Endothelial cell of umbilical vein (primary cell): ENCODE measurements around the gene SERGEF. TPM values are rescaled to one million over a fixed set of nuclear protein-coding genes. Genes with fewer than 3 reads are reported as not detected.

ENCODE experiments used
- BruUV-seq: library from RNA; stranded (reverse); fragments of 400-500 nt; replicated peaks from 2 replicates; lab custom pipeline; 2021; lab: Mats Ljungman, UMichigan
- CTCF ChIA-PET: fragments of 300-600, 350-600 bp; sonication (Branson Sonifier 250); formaldehyde crosslinking; loops from one replicate; lab custom pipeline; 2021; ENCODE audit warnings: antibody characterized with exemption, inconsistent platforms; lab: Charles Lee
- POLR2A ChIA-PET: fragments of 300-600, 350-600 bp; sonication (Branson Sonifier 250); formaldehyde crosslinking; loops from one replicate; lab custom pipeline; 2021; ENCODE audit warnings: antibody characterized with exemption, inconsistent platforms; lab: Charles Lee
- DNase-seq: peaks from one replicate; pipeline ENCODE4 v3.0.0-alpha.2; 2011; ENCODE audit warnings: low read depth, low spot score
- FAIRE-seq: peaks from 2 replicates; lab custom pipeline; 2011; peaks lifted over from hg19 to GRCh38; lab: Jason Lieb, UNC
- H2AFZ ChIP-seq: 2 replicates; pipeline ENCODE4 v1.6.0; 2012; ENCODE audit warnings: low read depth, low read length, control low read depth, inconsistent platforms
- H3K27ac ChIP-seq: 2 replicates; pipeline ENCODE4 v1.5.1; 2011; ENCODE audit warnings: low read depth, mild to moderate bottlenecking, control low read depth, low read length, moderate library complexity; ENCODE audit not compliant: insufficient read depth
- H3K27me3 ChIP-seq, 2 experiments: 2 replicates each; pipeline versions ENCODE4 v1.6.0 to v1.6.1; 2011; ENCODE audit warnings: low read length in 2 of 2, mixed read lengths in 1 of 2; ENCODE audit not compliant: control insufficient read depth in 2 of 2, insufficient read depth in 2 of 2
- H3K36me3 ChIP-seq, 2 experiments: 2 replicates in 1 of 2; 3 replicates in 1 of 2; pipeline ENCODE4 v1.5.1; 2011; ENCODE audit warnings: low read length in 2 of 2, mild to moderate bottlenecking in 1 of 2, moderate library complexity in 1 of 2; ENCODE audit not compliant: control insufficient read depth in 2 of 2, insufficient read depth in 2 of 2; ENCODE audit errors: extremely low read depth in 1 of 2
- H3K4me1 ChIP-seq: 3 replicates; pipeline ENCODE4 v1.5.1; 2011; ENCODE audit warnings: mild to moderate bottlenecking, low read length; ENCODE audit not compliant: control insufficient read depth, insufficient read depth; ENCODE audit errors: extremely low read depth
- H3K4me2 ChIP-seq: 2 replicates; pipeline ENCODE4 v1.6.1; 2011; ENCODE audit warnings: low read length, control low read depth, mixed read lengths; ENCODE audit not compliant: insufficient read depth
- H3K4me3 ChIP-seq, 3 experiments: fragments of 200-600 bp in 1 of 3; sonication (generic), shearing (Covaris generic) in 1 of 3; replicated peaks in 1 of 3; 2 replicates each; pipeline ENCODE4 v1.5.1; 2011 to 2016; ENCODE audit warnings: control low read depth in 3 of 3, low read length in 3 of 3, mild to moderate bottlenecking in 2 of 3, inconsistent platforms in 1 of 3, low read depth in 1 of 3, moderate library complexity in 1 of 3; ENCODE audit not compliant: insufficient read depth in 1 of 3
- H3K79me2 ChIP-seq: 2 replicates; pipeline ENCODE4 v1.6.0; 2012; ENCODE audit warnings: low read length, inconsistent platforms; ENCODE audit not compliant: control insufficient read depth, insufficient read depth
- H3K9ac ChIP-seq: replicated peaks from 2 replicates; pipeline ENCODE3; 2011; ENCODE audit warnings: low read length, control low read depth; ENCODE audit not compliant: insufficient read depth; ENCODE audit errors: extremely low read depth
- H3K9me1 ChIP-seq: replicated peaks from 3 replicates; pipeline ENCODE4 v1.6.0; 2011; ENCODE audit warnings: mild to moderate bottlenecking, low read length; ENCODE audit not compliant: control insufficient read depth, insufficient read depth; ENCODE audit errors: extremely low read depth
- H3K9me3 ChIP-seq: replicated peaks from 2 replicates; pipeline ENCODE4 v1.5.1; 2012; ENCODE audit warnings: low read length, inconsistent platforms; ENCODE audit not compliant: control insufficient read depth, insufficient read depth
- H4K20me1 ChIP-seq: replicated peaks from 2 replicates; pipeline ENCODE3; 2011; ENCODE audit warnings: mild to moderate bottlenecking, low read length; ENCODE audit not compliant: control insufficient read depth, insufficient read depth; ENCODE audit errors: extremely low read depth
- FOS ChIP-seq: IDR thresholded peaks from 2 replicates; pipeline ENCODE4 v1.6.1; 2011; ENCODE audit warnings: mild to moderate bottlenecking, low read length, moderate library complexity, borderline replicate concordance; ENCODE audit not compliant: insufficient read depth
- GATA2 ChIP-seq: IDR thresholded peaks from 2 replicates; pipeline ENCODE4 v1.7.0; 2011; ENCODE audit warnings: low read depth, mild to moderate bottlenecking, moderate library complexity, mixed read lengths, low read length; ENCODE audit not compliant: insufficient read length, insufficient read depth
- JUN ChIP-seq: IDR thresholded peaks from 2 replicates; pipeline ENCODE4 v1.6.1; 2011; ENCODE audit warnings: borderline replicate concordance, low read depth; ENCODE audit not compliant: insufficient read length, insufficient read depth
- MYC ChIP-seq: IDR thresholded peaks from one replicate; pipeline ENCODE4 v1.6.1; 2011; ENCODE audit warnings: mild to moderate bottlenecking, low read depth, low read length
- POLR2A ChIP-seq: IDR thresholded peaks from 2 replicates; pipeline ENCODE4 v1.6.1; 2012; ENCODE audit warnings: low read depth, mild to moderate bottlenecking, control low read depth, low read length
- POLR2AphosphoS5 ChIP-seq: IDR thresholded peaks from 2 replicates; pipeline ENCODE4 v1.6.1; 2012; ENCODE audit warnings: low read depth, mild to moderate bottlenecking, control low read depth, low read length, moderate library complexity; ENCODE audit not compliant: insufficient read depth
- dilution Hi-C: fragments of 300-500 bp; cut with MboI; formaldehyde crosslinking; loops from one replicate; pipeline ENCODE4 v1.15.0; 2019; ENCODE audit warnings: low sequenced_read_pairs; ENCODE audit not compliant: extremely low pct_ligation_motif_present
- intact Hi-C: fragments of 100-400 bp; cut with micrococcal nuclease; formaldehyde crosslinking; loops from one replicate; pipeline ENCODE4 v1.10.0; 2022
- polyA plus RNA-seq, 4 experiments: library from polyadenylated mRNA; depleted of rRNA in 3 of 4; stranded (reverse) in 3 of 4; unstranded in 1 of 4; fragments of >200 nt; gene quantifications; 2 replicates each; pipeline versions ENCODE4 v1.2.1 to v1.2.3, GENCODE V29; 2011 to 2012; ENCODE audit warnings: missing spikeins in 1 of 4
- total RNA-seq: library from RNA; stranded (reverse); gene quantifications from 2 replicates; pipeline ENCODE4 v1.2.3, GENCODE V29; 2021
- TF ChIP-seq, protein P1 (sequence below), 2 donors: IDR thresholded peaks; 1 replicate in 1 of 2; 2 replicates in 1 of 2; pipeline ENCODE4 v1.5.1; 2011; ENCODE audit warnings: low read length in 2 of 2, mild to moderate bottlenecking in 2 of 2, moderate library complexity in 2 of 2, control low read depth in 1 of 2, inconsistent platforms in 1 of 2, low read depth in 1 of 2; ENCODE audit not compliant: insufficient read depth in 1 of 2; ENCODE audit errors: extremely low read depth in 1 of 2
- TF ChIP-seq, protein P2 (sequence below): IDR thresholded peaks from 2 replicates; pipeline ENCODE4 v1.6.1; 2011; ENCODE audit not compliant: insufficient read depth, insufficient read length

The SERGEF gene
- total and polyA plus RNA-seq, 2 donors (not counting 3 experiments of a cell fraction or from before 2014, with no cell fraction given) = 8.7 to 16.7 TPM

DNA sequence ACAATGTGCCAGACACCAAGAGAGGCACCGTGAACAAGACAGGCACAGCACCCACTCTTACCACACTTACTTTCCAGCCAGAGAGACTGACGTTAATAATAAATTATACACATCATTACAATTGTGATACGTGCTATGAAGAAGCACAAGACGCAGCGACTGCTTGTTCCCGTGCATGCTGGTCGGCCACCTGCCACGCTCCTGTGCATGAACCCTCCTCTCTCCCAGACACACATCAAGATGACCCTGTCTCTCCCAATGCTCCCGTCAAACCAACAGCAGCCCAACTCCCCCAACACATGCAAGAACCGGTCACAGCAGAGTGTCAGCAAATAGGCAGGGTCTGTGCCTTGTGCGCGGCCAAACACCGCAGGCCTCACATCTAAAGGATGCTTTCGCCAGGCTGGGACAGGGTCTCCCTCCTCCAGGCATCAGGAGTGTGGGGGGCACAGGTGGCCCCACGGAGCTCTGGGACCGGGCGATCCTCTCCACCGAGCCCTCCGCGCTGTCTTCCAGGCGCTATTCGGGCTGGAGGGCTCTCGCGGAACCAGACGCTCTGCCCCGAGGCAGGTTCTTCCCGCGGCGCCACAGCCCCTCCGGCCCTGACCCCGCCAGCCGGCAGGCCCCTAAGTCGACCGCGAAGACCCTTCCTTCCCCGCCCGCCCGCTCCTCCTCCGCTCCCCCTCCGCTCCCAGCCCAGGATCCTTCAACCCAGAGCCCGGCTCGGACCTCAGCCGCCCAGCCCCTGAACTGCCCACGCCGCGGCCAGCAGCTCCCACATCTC is 533 bp downstream of the SERGEF start:
- Histone ChIP-seq H4K20me1 (no peaks in the 10 kb centered on the region), H3K27ac (no peak overlapping the region), H3K79me2 (no peaks in the 10 kb centered on the region), H3K9me3 (no peaks in the 10 kb centered on the region), H3K9ac (peak overlapping the region; percentile 54), H2AFZ (peak overlapping the region; percentile 96), H3K9me1 (no peaks in the 10 kb centered on the region), H3K36me3 (no peaks in the 10 kb centered on the region), H3K4me1 (peaks cover 9% of the 10 kb centered on the region), H3K4me2 (peak overlapping the region; percentile 70), H3K27me3 (peaks cover 9 to 16% of the 10 kb centered on the region in 2 experiments), H3K4me3 (peak overlapping the region; percentile 59 to 85 (median 62))
- peak; percentile 29 for DNase-seq
- TF ChIP-seq, protein P1, sequence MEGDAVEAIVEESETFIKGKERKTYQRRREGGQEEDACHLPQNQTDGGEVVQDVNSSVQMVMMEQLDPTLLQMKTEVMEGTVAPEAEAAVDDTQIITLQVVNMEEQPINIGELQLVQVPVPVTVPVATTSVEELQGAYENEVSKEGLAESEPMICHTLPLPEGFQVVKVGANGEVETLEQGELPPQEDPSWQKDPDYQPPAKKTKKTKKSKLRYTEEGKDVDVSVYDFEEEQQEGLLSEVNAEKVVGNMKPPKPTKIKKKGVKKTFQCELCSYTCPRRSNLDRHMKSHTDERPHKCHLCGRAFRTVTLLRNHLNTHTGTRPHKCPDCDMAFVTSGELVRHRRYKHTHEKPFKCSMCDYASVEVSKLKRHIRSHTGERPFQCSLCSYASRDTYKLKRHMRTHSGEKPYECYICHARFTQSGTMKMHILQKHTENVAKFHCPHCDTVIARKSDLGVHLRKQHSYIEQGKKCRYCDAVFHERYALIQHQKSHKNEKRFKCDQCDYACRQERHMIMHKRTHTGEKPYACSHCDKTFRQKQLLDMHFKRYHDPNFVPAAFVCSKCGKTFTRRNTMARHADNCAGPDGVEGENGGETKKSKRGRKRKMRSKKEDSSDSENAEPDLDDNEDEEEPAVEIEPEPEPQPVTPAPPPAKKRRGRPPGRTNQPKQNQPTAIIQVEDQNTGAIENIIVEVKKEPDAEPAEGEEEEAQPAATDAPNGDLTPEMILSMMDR (IDR thresholded peaks at IDR 0.05; ENCODE audit: extremely low read depth in 1 of 2, insufficient read depth in 1 of 2, low read depth in 1 of 2, low read length in 2 of 2) = no peak
- TF ChIP-seq, protein P2, sequence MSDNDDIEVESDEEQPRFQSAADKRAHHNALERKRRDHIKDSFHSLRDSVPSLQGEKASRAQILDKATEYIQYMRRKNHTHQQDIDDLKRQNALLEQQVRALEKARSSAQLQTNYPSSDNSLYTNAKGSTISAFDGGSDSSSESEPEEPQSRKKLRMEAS = no peak
- TF ChIP-seq FOS (no peak), POLR2A (no peak), JUN (no peak), POLR2AphosphoS5 (no peak), GATA2 (no peak), MYC (no peak)
- no TSS peak for BruUV-seq
- POLR2A ChIA-PET = no interaction called here
- FAIRE-seq = no peak
- CTCF ChIA-PET = interaction anchor here (1.0 to 2.3 kb wide), 3 partner anchors 13 to 94 kb away, joined by 3 to 5 read pairs (median 4); partner anchors contain the start of gene SAAL1
- intact Hi-C loops = loop anchor here (1.0 to 5.0 kb wide), 3 partner anchors 68 to 310 kb away; partner anchors contain the start of genes GTF2H1, HPS5 and SAAL1
- dilution Hi-C loops = no loop called here
